CD4-positive, alpha-beta T cell treated with Interleukin-2 at 100 ng/mL for 4 hours (primary cell): ENCODE results near the gene CRACR2A.

ENCODE experiments used
- DNase-seq: peaks from one replicate; pipeline ENCODE4 v3.0.0-alpha.2; 2020; ENCODE audit warnings: low spot score

The CRACR2A gene

GRCh38 chr12:3598896-3599860 lies 153.7 kb downstream of the CRACR2A start:
- no peak for DNase-seq

- no peak for DNase-seq
Observed at GRCh38 chr12:3597526-3598210, 155.2 kb downstream of the CRACR2A start.

- DNase-seq, result no peak
Observed at GRCh38 chr12:3596703-3597415, 156.1 kb downstream of the CRACR2A start.

GRCh38 chr12:3595721-3596120 lies 157.2 kb downstream of the CRACR2A start:
- no peak for DNase-seq

- DNase-seq, result no peak
Observed at GRCh38 chr12:3594966-3595365, 157.9 kb downstream of the CRACR2A start.

- DNase-seq, result no peak
Observed at GRCh38 chr12:3593906-3594483, 158.9 kb downstream of the CRACR2A start.

- no peak for DNase-seq
Observed at GRCh38 chr12:3592856-3593625, 159.9 kb downstream of the CRACR2A start.

GRCh38 chr12:3589745-3590144 lies 163.2 kb downstream of the CRACR2A start:
- no peak for DNase-seq

- no peak for DNase-seq
Observed at GRCh38 chr12:3587402-3588013, 165.4 kb downstream of the CRACR2A start.

GRCh38 chr12:3583656-3584334 lies 169.1 kb downstream of the CRACR2A start:
- no peak for DNase-seq

GRCh38 chr12:3580094-3580749 lies 172.7 kb downstream of the CRACR2A start:
- DNase-seq, result no peak

GRCh38 chr12:3579446-3580093 lies 173.3 kb downstream of the CRACR2A start:
- DNase-seq, result no peak

GRCh38 chr12:3578557-3578956 lies 174.4 kb downstream of the CRACR2A start:
- no peak for DNase-seq

GRCh38 chr12:3576891-3577290 lies 176.0 kb downstream of the CRACR2A start:
- DNase-seq, result no peak

GRCh38 chr12:3574986-3575385 lies 177.9 kb downstream of the CRACR2A start:
- DNase-seq, result no peak

- DNase-seq, result no peak
Observed at GRCh38 chr12:3572560-3572959, 180.3 kb downstream of the CRACR2A start.

GRCh38 chr12:3571724-3572123 lies 181.2 kb downstream of the CRACR2A start:
- DNase-seq, result no peak

- no peak for DNase-seq
Observed at GRCh38 chr12:3571323-3571722, 181.6 kb downstream of the CRACR2A start.

GRCh38 chr12:3568695-3569094 lies 184.2 kb downstream of the CRACR2A start:
- no peak for DNase-seq
